Pancreas (tissue), 10 donors: ENCODE results near the gene SRRM3. TPM values are rescaled to one million over a fixed set of nuclear protein-coding genes. Genes with fewer than 3 reads are reported as not detected.

ENCODE experiments used
- ATAC-seq, 4 donors: fragments of 200-7000 bp; cut with Tn5 transposase; one replicate each; pipeline versions ENCODE4 v1.8.0 to v1.9.1; 2020; ENCODE audit warnings: mild to moderate bottlenecking in 4 of 4, moderate library complexity in 4 of 4
- DNase-seq, 6 donors: peaks; one replicate each; pipeline ENCODE4 v3.0.0-alpha.2; 2020
- FAIRE-seq: peaks from 2 replicates; lab custom pipeline; 2012; peaks lifted over from hg19 to GRCh38; lab: Jason Lieb, UNC
- H3K27ac ChIP-seq, 4 donors: fragments of 200-600 bp; sonication (generic); 1 replicate in 3 of 4; 2 replicates in 1 of 4; pipeline versions ENCODE4 v1.5.0 to v1.8.0; 2020
- H3K27me3 ChIP-seq, 4 donors: fragments of 200-600 bp; one replicate each; pipeline ENCODE4 v1.8.0; 2021
- H3K36me3 ChIP-seq, 3 donors: fragments of 200-600 bp; sonication (generic) in 1 of 3; one replicate each; pipeline versions ENCODE4 v1.5.0 to v1.8.0; 2020 to 2021
- H3K4me1 ChIP-seq, 3 donors: fragments of 200-600 bp; one replicate each; pipeline ENCODE4 v1.8.0; 2021
- H3K4me3 ChIP-seq, 4 donors: fragments of 200-600 bp; sonication (generic) in 2 of 4; one replicate each; pipeline versions ENCODE4 v1.5.0 to v1.8.0; 2020 to 2021
- H3K9me3 ChIP-seq, 4 donors: fragments of 200-600 bp; one replicate each; pipeline ENCODE4 v1.8.0; 2021
- CTCF ChIP-seq, 4 donors: fragments of 200-600 bp; sonication (generic) in 3 of 4; IDR thresholded peaks; one replicate each; pipeline versions ENCODE4 v1.5.0 to v1.8.0; 2021; ENCODE audit warnings: antibody characterized with exemption in 4 of 4
- intact Hi-C, 3 donors: fragments of 100-400 bp; cut with DNase I; formaldehyde crosslinking; loops; one replicate each; pipeline versions ENCODE4 v1.11.1 to v1.14.2; 2022
- polyA plus RNA-seq, 2 donors: library from polyadenylated mRNA; stranded (reverse); fragments of 200-250 nt; gene quantifications; one replicate each; pipeline ENCODE4 v1.2.3, GENCODE V29; 2013
- total RNA-seq, 6 donors: library from RNA; stranded (reverse); fragmentation: NEBNext Ultra II Directional in 4 of 6; extraction: Animal tissue kit (Norgen Biotek cat#: 25700) in 4 of 6; gene quantifications; one replicate each; pipeline versions ENCODE4 v1.2.1 to v1.2.4, GENCODE V29; 2021 to 2023
- donor health status: healthy with polysubstance abuse.
- donor health status: DM: no; HTN: no; CAD: no; lungs with moderate emphysema.
- donor health status: DM: no; HTN: no; CAD: no.
- donor health status: control.
- donor health status: control.
- donor health status: Bipolar disorder and iron deficiency.
- donor health status: DM: yes; HTN: yes; CAD: no.
- donor health status: DM: no; HTN: no; CAD: no.
- donor health status: DM: no; HTN: no; CAD: no.
- donor health status: DM: yes; HTN: yes; CAD: no.

The SRRM3 gene
- total and polyA plus RNA-seq, 8 donors, result 1.2 to 10.4 (median 2.0) TPM

- DNase-seq, result no peak
- H3K4me1 ChIP-seq, result peaks cover 12 to 35% (median 16%) of the 10 kb centered on the region in 3 donors
Measured at GRCh38 chr7:76336094-76336493, 134.4 kb downstream of the SRRM3 start.

More at GRCh38 chr7:76336094-76336493, 134.4 kb downstream of the SRRM3 start:
- Histone ChIP-seq H3K9me3 (no peaks in the 10 kb centered on the region), H3K36me3 (no peaks in the 10 kb centered on the region), H3K27me3 (no peaks in the 10 kb centered on the region), H3K4me3 (no peak overlapping the region), H3K27ac (no peak overlapping the region)
- FAIRE-seq (no peak), ATAC-seq (no peak)
- intact Hi-C loops, result no loop called here
- no peak for TF ChIP-seq CTCF (IDR thresholded peaks at IDR 0.05)

Other genes with a start within 250 kb of the SRRM3 start
- gene TMEM120A, start 207.3 kb upstream of the SRRM3 start, total RNA-seq, result 10 to 100 TPM; 29.5 to 38.7 (median 33.6) TPM
- gene TMEM120A, start 207.3 kb upstream of the SRRM3 start, polyA plus RNA-seq, result 10 to 100 TPM; 71.8 to 72.0 TPM
- gene STYXL1, start 153.9 kb upstream of the SRRM3 start, total RNA-seq, result 10 to 100 TPM; 13.3 to 24.1 (median 20.4) TPM
- gene STYXL1, start 153.9 kb upstream of the SRRM3 start, polyA plus RNA-seq, result 10 to 100 TPM; 31.2 to 47.6 TPM
- gene MDH2, start 153.8 kb upstream of the SRRM3 start, total RNA-seq, result 100 to 1,000 TPM in 2 of 6 donors, 10 to 100 TPM in 4; 64.6 to 106 (median 91.4) TPM
- gene MDH2, start 153.8 kb upstream of the SRRM3 start, polyA plus RNA-seq, result 10 to 100 TPM; 36.3 to 61.5 TPM
- gene HSPB1, start 100.8 kb downstream of the SRRM3 start, total RNA-seq, result 100 to 1,000 TPM; 106 to 752 (median 138) TPM
- gene HSPB1, start 100.8 kb downstream of the SRRM3 start, polyA plus RNA-seq, result 100 to 1,000 TPM; 160 to 642 TPM
- gene YWHAG, start 157.1 kb downstream of the SRRM3 start, total RNA-seq, result 10 to 100 TPM; 23.3 to 55.7 (median 38.9) TPM
- gene YWHAG, start 157.1 kb downstream of the SRRM3 start, polyA plus RNA-seq, result 10 to 100 TPM; 15.7 to 30.9 TPM
- gene SSC4D, start 207.8 kb downstream of the SRRM3 start, total RNA-seq, result 1 to 10 TPM in 5 of 6 donors, under 1 TPM in 1; 0.79 to 3.6 (median 2.2) TPM
- 10 to 100 TPM in 1 of 2 donors, 1 to 10 TPM in 1; 8.8 to 10.3 TPM for gene SSC4D, start 207.8 kb downstream of the SRRM3 start, polyA plus RNA-seq
- gene ZP3, start 223.1 kb downstream of the SRRM3 start, total RNA-seq, result 10 to 100 TPM in 2 of 6 donors, 1 to 10 TPM in 4; 2.5 to 14.1 (median 6.6) TPM
- 1 to 10 TPM; 3.2 to 7.6 TPM for gene ZP3, start 223.1 kb downstream of the SRRM3 start, polyA plus RNA-seq